Neural cell (in vitro differentiated cells): ENCODE measurements around the gene CLASP1. TPM values are rescaled to one million over a fixed set of nuclear protein-coding genes. Genes with fewer than 3 reads are reported as not detected.
A peak's percentile ranks its signal among the peaks of the same experiment; 100 is the strongest.

ENCODE experiments used
- H2AFZ ChIP-seq: fragments of 200-600, 300-800 bp; sonication (generic), shearing (Covaris generic); 2 replicates; pipeline ENCODE4 v1.6.0; 2014; ENCODE audit warnings: low read depth, mild to moderate bottlenecking, antibody characterized with exemption, low read length, moderate library complexity
- H3F3A ChIP-seq: fragments of 200-600 bp; shearing (Covaris generic); 2 replicates; pipeline ENCODE4 v1.6.1; 2016; ENCODE audit warnings: mild to moderate bottlenecking, moderate library complexity, mixed read lengths, antibody characterized with exemption, low read length; ENCODE audit not compliant: insufficient read depth, poor library complexity, severe bottlenecking
- H3K27ac ChIP-seq: fragments of 200-600, 300-800 bp; sonication (generic), shearing (Covaris generic); 2 replicates; pipeline ENCODE4 v1.5.1; 2014; ENCODE audit warnings: mild to moderate bottlenecking, low read length, moderate library complexity
- H3K27me3 ChIP-seq: fragments of 300-800, 200-600 bp; sonication (generic), shearing (Covaris generic); 2 replicates; pipeline ENCODE4 v1.6.0; 2014; ENCODE audit warnings: mild to moderate bottlenecking, low read depth, low read length, moderate library complexity; ENCODE audit not compliant: insufficient read depth
- H3K36me3 ChIP-seq: fragments of 300-800, 200-600 bp; sonication (generic), shearing (Covaris generic); 2 replicates; pipeline ENCODE4 v1.5.1; 2014; ENCODE audit warnings: mild to moderate bottlenecking, antibody characterized with exemption, low read length, moderate library complexity; ENCODE audit not compliant: insufficient read depth
- H3K4me2 ChIP-seq: fragments of 300-800, 200-600 bp; sonication (generic), shearing (Covaris generic); 2 replicates; pipeline ENCODE4 v1.6.0; 2014; ENCODE audit warnings: mild to moderate bottlenecking, low read length
- H3K4me3 ChIP-seq: fragments of 300-800, 200-600 bp; sonication (generic), shearing (Covaris generic); 2 replicates; pipeline ENCODE4 v1.5.1; 2014; ENCODE audit warnings: mild to moderate bottlenecking, low read length, moderate library complexity
- H3K79me2 ChIP-seq: fragments of 200-600 bp; shearing (Covaris generic); replicated peaks from 2 replicates; pipeline ENCODE4 v1.6.0; 2014; ENCODE audit warnings: mild to moderate bottlenecking, low read length, moderate library complexity; ENCODE audit not compliant: insufficient read depth
- H3K9ac ChIP-seq: fragments of 300-800, 200-600 bp; sonication (generic), shearing (Covaris generic); 2 replicates; pipeline ENCODE4 v1.6.1; 2016; ENCODE audit warnings: mild to moderate bottlenecking, low read length, mixed read lengths
- H3K9me2 ChIP-seq: fragments of 200-600 bp; shearing (Covaris generic); 2 replicates; pipeline ENCODE4 v1.6.1; 2016; ENCODE audit warnings: mild to moderate bottlenecking, low read length, mixed read lengths; ENCODE audit not compliant: insufficient read depth
- H3K9me3 ChIP-seq: fragments of 200-600, 300-800 bp; sonication (generic), shearing (Covaris generic); 2 replicates; pipeline ENCODE4 v1.6.1; 2016; ENCODE audit warnings: mild to moderate bottlenecking, mixed run types, low read length, moderate library complexity, mixed read lengths
- H4K20me1 ChIP-seq: fragments of 200-600 bp; shearing (Covaris generic); 2 replicates; pipeline ENCODE4 v1.6.1; 2016; ENCODE audit warnings: mild to moderate bottlenecking, mixed run types; ENCODE audit not compliant: insufficient read depth
- EP300 ChIP-seq: fragments of 450-650 bp; conservative IDR thresholded peaks from 2 replicates; pipeline ENCODE4 v1.6.1; 2014; ENCODE audit warnings: antibody characterized with exemption, mild to moderate bottlenecking, moderate library complexity; ENCODE audit not compliant: poor library complexity, severe bottlenecking
- EZH2 ChIP-seq: fragments of 200-600, 300-800 bp; shearing (Covaris generic), sonication (generic); IDR thresholded peaks from 2 replicates; pipeline ENCODE4 v1.6.1; 2014; ENCODE audit warnings: antibody characterized with exemption, low read length, borderline replicate concordance, mild to moderate bottlenecking; ENCODE audit not compliant: insufficient read depth, poor library complexity, severe bottlenecking
- MXI1 ChIP-seq: fragments of 450-650 bp; conservative IDR thresholded peaks from 2 replicates; pipeline ENCODE4 v1.6.1; 2014; ENCODE audit warnings: antibody characterized with exemption, mild to moderate bottlenecking; ENCODE audit not compliant: poor library complexity, severe bottlenecking
- POLR2AphosphoS5 ChIP-seq: IDR thresholded peaks from 2 replicates; pipeline ENCODE4 v1.6.1; 2012
- RAD21 ChIP-seq: fragments of 450-650 bp; conservative IDR thresholded peaks from 2 replicates; pipeline ENCODE4 v1.6.1; 2014; ENCODE audit warnings: antibody characterized with exemption, mild to moderate bottlenecking, moderate library complexity
- SMC3 ChIP-seq: fragments of 450-650 bp; conservative IDR thresholded peaks from 2 replicates; pipeline ENCODE4 v1.6.1; 2014; ENCODE audit warnings: antibody characterized with exemption, mild to moderate bottlenecking, moderate library complexity; ENCODE audit not compliant: poor library complexity
- TAF1 ChIP-seq: IDR thresholded peaks from 2 replicates; pipeline ENCODE4 v1.6.1; 2012; ENCODE audit warnings: low read depth
- polyA plus RNA-seq: library from polyadenylated mRNA; depleted of rRNA; stranded (reverse); fragments of >200 nt; gene quantifications from 2 replicates; pipeline ENCODE4 v1.2.3, GENCODE V29; 2014
- TF ChIP-seq, protein P1 (sequence below): fragments of 450-650 bp; IDR thresholded peaks from 2 replicates; pipeline ENCODE4 v1.5.1; 2014; ENCODE audit warnings: antibody characterized with exemption, mild to moderate bottlenecking, moderate library complexity; ENCODE audit not compliant: poor library complexity, severe bottlenecking
- TF ChIP-seq, protein P2 (sequence below): IDR thresholded peaks from 2 replicates; pipeline ENCODE4 v1.6.1; 2012; ENCODE audit warnings: borderline replicate concordance

CLASP1 gene
- polyA plus RNA-seq, 1 donor from 2014 or later, result 41.3 TPM

DNA sequence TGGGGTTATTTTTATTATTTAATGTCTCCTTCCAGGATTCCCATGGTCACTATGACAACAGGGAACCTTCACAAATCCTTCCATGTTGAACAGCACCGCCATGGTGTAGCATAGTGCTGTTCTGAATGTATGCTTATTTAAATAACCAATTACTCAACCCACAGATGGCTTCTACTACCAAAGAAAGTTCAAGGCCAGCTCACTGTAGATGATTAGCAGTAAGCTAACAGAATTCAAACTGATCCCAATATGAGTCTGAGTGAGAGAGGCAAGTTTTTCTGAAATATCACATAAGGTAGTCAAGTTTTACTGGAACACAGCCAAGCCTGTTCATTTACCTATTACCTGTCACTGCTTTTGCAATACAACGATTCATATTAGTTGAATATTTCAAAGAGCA is 51.2 kb downstream of the CLASP1 start:
- Histone ChIP-seq H3K79me2 (peaks cover 36% of the 10 kb centered on the region), H3K27me3 (no peaks in the 10 kb centered on the region), H3K4me2 (no peak overlapping the region), H3K27ac (no peak overlapping the region), H3K9me2 (no peaks in the 10 kb centered on the region), H3F3A (no peaks in the 10 kb centered on the region), H3K9me3 (no peaks in the 10 kb centered on the region), H3K9ac (no peak overlapping the region), H2AFZ (no peak overlapping the region), H3K36me3 (no peaks in the 10 kb centered on the region), H3K4me3 (no peak overlapping the region), H4K20me1 (no peaks in the 10 kb centered on the region)
- TF ChIP-seq RAD21 (no peak), TAF1 (no peak), SMC3 (no peak), MXI1 (no peak), EP300 (no peak), POLR2AphosphoS5 (no peak), EZH2 (no peak)
- TF ChIP-seq, protein P1, sequence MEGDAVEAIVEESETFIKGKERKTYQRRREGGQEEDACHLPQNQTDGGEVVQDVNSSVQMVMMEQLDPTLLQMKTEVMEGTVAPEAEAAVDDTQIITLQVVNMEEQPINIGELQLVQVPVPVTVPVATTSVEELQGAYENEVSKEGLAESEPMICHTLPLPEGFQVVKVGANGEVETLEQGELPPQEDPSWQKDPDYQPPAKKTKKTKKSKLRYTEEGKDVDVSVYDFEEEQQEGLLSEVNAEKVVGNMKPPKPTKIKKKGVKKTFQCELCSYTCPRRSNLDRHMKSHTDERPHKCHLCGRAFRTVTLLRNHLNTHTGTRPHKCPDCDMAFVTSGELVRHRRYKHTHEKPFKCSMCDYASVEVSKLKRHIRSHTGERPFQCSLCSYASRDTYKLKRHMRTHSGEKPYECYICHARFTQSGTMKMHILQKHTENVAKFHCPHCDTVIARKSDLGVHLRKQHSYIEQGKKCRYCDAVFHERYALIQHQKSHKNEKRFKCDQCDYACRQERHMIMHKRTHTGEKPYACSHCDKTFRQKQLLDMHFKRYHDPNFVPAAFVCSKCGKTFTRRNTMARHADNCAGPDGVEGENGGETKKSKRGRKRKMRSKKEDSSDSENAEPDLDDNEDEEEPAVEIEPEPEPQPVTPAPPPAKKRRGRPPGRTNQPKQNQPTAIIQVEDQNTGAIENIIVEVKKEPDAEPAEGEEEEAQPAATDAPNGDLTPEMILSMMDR, result no peak
- TF ChIP-seq, protein P2, sequence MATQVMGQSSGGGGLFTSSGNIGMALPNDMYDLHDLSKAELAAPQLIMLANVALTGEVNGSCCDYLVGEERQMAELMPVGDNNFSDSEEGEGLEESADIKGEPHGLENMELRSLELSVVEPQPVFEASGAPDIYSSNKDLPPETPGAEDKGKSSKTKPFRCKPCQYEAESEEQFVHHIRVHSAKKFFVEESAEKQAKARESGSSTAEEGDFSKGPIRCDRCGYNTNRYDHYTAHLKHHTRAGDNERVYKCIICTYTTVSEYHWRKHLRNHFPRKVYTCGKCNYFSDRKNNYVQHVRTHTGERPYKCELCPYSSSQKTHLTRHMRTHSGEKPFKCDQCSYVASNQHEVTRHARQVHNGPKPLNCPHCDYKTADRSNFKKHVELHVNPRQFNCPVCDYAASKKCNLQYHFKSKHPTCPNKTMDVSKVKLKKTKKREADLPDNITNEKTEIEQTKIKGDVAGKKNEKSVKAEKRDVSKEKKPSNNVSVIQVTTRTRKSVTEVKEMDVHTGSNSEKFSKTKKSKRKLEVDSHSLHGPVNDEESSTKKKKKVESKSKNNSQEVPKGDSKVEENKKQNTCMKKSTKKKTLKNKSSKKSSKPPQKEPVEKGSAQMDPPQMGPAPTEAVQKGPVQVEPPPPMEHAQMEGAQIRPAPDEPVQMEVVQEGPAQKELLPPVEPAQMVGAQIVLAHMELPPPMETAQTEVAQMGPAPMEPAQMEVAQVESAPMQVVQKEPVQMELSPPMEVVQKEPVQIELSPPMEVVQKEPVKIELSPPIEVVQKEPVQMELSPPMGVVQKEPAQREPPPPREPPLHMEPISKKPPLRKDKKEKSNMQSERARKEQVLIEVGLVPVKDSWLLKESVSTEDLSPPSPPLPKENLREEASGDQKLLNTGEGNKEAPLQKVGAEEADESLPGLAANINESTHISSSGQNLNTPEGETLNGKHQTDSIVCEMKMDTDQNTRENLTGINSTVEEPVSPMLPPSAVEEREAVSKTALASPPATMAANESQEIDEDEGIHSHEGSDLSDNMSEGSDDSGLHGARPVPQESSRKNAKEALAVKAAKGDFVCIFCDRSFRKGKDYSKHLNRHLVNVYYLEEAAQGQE, result no peak

DNA sequence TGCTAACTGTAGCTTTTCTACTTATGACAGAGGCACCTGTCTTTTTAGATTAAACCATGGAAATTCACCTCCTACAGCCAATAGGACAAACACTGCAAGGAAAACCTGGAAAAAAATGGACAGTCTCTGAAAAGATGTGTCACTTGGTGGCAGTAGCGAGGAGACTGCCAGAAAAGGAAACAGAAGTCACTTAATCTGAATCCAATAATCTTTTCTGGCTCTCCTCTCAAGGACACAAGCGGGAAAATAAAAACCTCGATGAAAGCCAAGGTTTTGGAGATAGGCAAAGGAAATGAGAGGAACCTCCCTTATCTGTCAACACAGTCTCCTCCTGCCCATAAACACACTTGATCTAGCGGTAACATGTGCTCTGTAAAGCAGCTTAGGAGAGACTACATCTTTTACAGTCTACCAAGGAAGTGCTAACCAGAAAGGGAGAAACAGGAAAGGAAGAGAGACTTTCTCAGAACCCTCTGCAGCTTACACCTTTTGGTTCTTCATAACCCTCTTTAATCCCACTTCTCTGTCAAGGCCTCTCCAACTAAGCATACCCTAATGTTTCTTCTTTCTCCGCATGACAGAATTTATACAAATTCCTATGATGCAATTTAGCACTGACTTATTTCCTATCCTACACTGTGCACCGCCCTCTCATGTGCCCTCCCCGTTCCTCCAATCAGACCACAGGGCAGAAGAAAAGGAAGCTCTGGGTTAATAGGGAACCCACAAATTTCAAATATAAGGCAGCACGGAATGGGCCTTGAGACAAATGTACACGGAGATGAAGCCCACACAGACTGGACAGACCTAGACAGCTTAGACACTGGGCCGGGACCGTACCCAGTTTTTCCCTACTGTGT is 52.8 kb downstream of the CLASP1 start:
- Histone ChIP-seq H3K36me3 (no peaks in the 10 kb centered on the region), H3K9me3 (no peaks in the 10 kb centered on the region), H3K27me3 (no peaks in the 10 kb centered on the region), H2AFZ (no peak overlapping the region), H3K9me2 (no peaks in the 10 kb centered on the region), H3K4me2 (no peak overlapping the region), H3F3A (no peaks in the 10 kb centered on the region), H3K79me2 (peaks cover 27% of the 10 kb centered on the region), H3K9ac (no peak overlapping the region), H3K27ac (peak overlapping the region; percentile 12), H3K4me3 (no peak overlapping the region), H4K20me1 (no peaks in the 10 kb centered on the region)
- peak; percentile 34 for TF ChIP-seq MXI1
- TF ChIP-seq, protein P2, result no peak
- TF ChIP-seq SMC3, result peak; percentile 71
- TF ChIP-seq, protein P1, result peak; percentile 73
- TF ChIP-seq POLR2AphosphoS5, result no peak
- TF ChIP-seq RAD21, result peak; percentile 60
- TF ChIP-seq EZH2, result no peak
- TF ChIP-seq TAF1, result no peak
